ENCODE results near the gene TNFRSF1B.

The TNFRSF1B gene

GRCh38 chr1:12176298-12177118 is 9.7 kb downstream of the TNFRSF1B start:
- DNase-seq (ENCODE audit: low spot score): no peak

GRCh38 chr1:12177156-12177998 is 10.6 kb downstream of the TNFRSF1B start:
- DNase-seq (ENCODE audit: low spot score): no peak

- no peak for DNase-seq (ENCODE audit: low spot score)
Measured at GRCh38 chr1:12177999-12178441, 11.2 kb downstream of the TNFRSF1B start.

- DNase-seq (ENCODE audit: low spot score): no peak
Measured at GRCh38 chr1:12178511-12178910, 11.7 kb downstream of the TNFRSF1B start.

GRCh38 chr1:12179111-12179519 is 12.3 kb downstream of the TNFRSF1B start:
- no peak for DNase-seq (ENCODE audit: low spot score)

GRCh38 chr1:12179676-12180075 is 12.9 kb downstream of the TNFRSF1B start:
- no peak for DNase-seq (ENCODE audit: low spot score)

GRCh38 chr1:12180315-12180714 is 13.5 kb downstream of the TNFRSF1B start:
- DNase-seq (ENCODE audit: low spot score): no peak

GRCh38 chr1:12180903-12181302 is 14.1 kb downstream of the TNFRSF1B start:
- no peak for DNase-seq (ENCODE audit: low spot score)

GRCh38 chr1:12181568-12181967 is 14.8 kb downstream of the TNFRSF1B start:
- no peak for DNase-seq (ENCODE audit: low spot score)

GRCh38 chr1:12182410-12182984 is 15.7 kb downstream of the TNFRSF1B start:
- no peak for DNase-seq (ENCODE audit: low spot score)

- DNase-seq (ENCODE audit: low spot score): no peak
Measured at GRCh38 chr1:12183095-12183794, 16.5 kb downstream of the TNFRSF1B start.

GRCh38 chr1:12184008-12184681 is 17.4 kb downstream of the TNFRSF1B start:
- DNase-seq (ENCODE audit: low spot score): no peak

GRCh38 chr1:12185036-12185917 is 18.5 kb downstream of the TNFRSF1B start:
- no peak for DNase-seq (ENCODE audit: low spot score)

GRCh38 chr1:12185918-12186678 is 19.3 kb downstream of the TNFRSF1B start:
- DNase-seq (ENCODE audit: low spot score): no peak

GRCh38 chr1:12186679-12186985 is 19.8 kb downstream of the TNFRSF1B start:
- no peak for DNase-seq (ENCODE audit: low spot score)

GRCh38 chr1:12188115-12188514 is 21.3 kb downstream of the TNFRSF1B start:
- DNase-seq (ENCODE audit: low spot score): no peak

GRCh38 chr1:12188657-12189327 is 22.0 kb downstream of the TNFRSF1B start:
- DNase-seq (ENCODE audit: low spot score): no peak

GRCh38 chr1:12189328-12189682 is 22.5 kb downstream of the TNFRSF1B start:
- DNase-seq (ENCODE audit: low spot score): no peak

- DNase-seq (ENCODE audit: low spot score): no peak
Measured at GRCh38 chr1:12191242-12192032, 24.6 kb downstream of the TNFRSF1B start.

All from NAMALWA (cell line).